Activated T-helper 9 cell treated with anti-CD3 and anti-CD28 coated beads, Interleukin-2, amount 50 U/mL, for 16 hours (primary cell): Measurements from ENCODE around the gene ANKRD37.

Source experiments
- DNase-seq: peaks from one replicate; pipeline ENCODE4 v3.0.0-alpha.2; 2020; ENCODE audit warnings: low read depth

The ANKRD37 gene

DNA sequence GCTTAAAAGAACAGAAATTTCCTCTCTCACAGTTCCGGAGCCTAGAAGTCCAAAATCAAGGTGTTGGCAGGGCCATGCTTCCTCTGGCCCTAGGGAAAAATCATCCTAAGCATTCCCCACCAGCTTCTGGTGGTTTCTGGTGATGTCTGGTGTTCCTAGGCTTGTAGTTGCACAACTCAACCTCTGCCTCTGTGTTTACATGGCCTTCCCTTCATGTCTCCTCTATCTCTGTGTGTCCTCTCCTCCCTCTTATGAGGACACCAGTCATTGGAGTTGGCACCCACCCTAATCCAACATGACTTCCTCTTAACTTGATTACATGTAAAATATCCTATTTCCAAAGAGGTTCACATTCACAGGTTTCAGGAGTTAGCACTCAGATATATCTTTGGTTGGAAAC is 16.3 kb upstream of the ANKRD37 start:
- DNase-seq = no peak

DNA sequence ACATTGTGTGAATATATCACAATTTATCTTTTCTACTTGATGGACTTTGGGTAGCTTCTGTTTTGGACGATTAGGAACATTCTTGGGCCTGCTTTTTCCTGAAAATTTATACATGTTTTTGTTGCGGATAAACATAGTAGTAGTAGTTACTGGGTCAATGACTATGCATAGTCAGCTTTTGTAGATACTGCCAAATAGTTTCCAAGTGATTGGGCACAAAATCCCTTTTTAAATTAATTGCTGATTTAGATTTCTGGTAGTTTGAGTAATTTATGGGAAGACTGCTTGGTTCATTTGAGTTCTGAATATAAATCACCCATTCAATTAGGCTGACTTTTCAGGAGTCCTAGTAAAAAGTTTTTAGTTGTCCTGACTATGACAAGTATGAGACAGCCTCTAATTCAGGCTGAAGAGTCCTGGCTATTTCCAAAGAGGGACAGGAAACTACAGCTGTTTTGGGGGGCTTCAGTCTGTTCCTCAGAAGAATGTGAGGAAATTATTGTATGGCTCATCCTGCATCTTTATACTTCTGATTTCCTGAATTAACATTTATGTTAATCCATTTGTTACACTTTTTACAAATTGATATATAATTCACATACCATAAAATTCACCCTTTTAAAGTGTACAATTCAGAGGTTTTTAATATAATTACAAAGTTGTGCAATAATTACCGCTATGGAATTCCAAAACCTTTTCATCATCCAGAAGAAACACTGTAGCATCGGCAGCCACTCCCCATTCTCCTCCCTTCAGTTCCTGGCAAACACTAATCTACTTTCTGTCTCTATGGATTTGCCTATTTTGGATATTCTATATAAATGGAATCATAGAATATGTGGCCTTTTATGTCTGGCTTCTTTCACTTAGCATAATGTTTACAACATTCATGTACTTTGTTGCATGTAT is 15.1 kb upstream of the ANKRD37 start:
- no peak for DNase-seq

DNA sequence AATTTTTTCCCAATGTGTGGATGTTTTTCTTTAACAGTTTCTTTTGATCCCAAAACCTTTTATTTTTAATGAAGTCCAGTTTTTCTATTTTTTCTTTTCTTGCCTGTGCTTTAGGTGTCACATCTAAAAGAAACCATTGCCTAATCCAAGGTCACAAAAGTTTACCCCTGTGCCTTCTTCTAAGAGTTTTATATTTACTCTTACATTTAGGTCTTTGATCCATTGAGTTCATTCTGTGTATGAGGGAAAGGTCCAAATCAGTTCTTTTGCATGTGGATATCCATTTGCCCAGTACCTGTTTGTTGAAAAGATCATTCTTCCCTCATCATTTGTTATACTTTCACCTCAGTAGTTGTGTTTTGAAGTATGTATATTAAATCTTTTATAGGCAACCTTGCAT is 13.9 kb upstream of the ANKRD37 start:
- DNase-seq = no peak

DNA sequence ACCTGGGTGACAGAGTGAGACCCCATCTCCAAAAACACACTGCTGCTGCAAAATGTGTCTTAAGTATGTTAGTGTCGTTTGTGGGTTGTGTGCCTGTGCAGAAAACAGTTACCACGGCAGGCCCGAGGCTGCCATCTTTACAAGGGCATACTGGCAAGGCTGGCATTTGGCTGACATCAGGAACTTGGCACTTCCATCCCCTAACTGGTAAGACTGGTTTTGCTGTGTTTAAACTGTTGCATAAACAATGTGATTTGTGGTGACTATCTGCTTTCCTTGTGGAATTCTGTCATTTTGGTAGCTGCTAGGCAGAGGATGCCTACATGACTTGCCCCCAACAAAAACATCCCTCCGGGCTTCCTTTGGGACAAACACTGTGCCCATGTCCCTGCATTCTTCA is 13.2 kb upstream of the ANKRD37 start:
- no peak for DNase-seq

DNA sequence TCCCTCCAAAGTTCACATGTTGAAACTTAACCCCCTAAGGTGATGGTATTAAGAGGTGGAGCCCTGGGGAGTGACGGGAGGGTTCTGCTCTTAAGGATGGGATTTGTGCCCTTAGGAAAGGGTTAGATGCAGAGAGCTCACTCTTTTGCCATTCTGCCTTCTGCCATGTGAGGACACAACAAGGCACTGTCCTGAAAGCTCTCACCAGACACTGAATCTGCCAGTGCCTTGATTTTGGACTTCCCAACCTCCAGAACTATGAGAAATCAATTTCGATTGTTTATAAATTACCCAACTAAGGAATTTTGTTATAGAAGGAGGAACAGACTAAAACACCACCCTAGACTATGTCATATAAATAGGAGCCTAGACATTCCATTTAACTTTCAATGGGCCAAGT is 12.6 kb upstream of the ANKRD37 start:
- no peak for DNase-seq

DNA sequence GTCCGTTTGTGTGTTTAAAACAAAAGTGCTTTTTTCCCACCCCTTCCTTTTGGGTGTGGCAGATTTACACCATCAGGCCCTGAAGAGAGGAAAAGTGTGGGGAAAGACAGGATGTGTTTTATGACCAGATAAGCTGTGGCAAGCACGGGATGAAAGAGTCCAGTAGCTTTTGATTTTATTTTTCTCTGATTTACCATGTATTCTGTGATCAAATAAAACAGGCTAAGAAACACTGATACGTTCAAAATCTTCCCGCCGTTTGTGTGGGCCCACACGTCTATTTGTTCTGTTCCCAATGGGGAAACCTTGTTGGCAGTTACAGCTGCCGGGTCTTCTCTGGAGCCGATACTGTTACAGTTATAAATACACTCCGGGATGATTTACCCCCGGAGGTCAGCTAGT is 11.7 kb upstream of the ANKRD37 start:
- no peak for DNase-seq

DNA sequence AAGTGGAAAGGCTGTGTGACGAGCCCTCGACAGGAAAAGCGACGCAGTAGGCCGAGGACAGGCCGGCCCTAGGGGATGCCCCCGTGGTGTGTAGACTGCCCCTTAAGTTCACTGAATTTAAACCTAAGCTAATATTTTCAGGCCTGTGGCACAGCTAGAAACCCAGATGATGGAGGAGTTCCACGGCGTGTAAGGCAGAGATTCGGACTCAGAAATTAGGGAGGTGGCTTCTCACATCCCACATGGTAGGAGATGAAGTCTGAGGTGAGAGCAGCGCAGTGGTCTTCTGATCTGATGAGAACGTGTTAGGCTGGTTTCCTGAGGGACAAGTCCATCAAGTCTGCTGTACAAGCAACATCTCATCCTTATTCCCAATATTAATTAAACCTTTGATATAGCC is 8.7 kb upstream of the ANKRD37 start:
- DNase-seq = no peak

DNA sequence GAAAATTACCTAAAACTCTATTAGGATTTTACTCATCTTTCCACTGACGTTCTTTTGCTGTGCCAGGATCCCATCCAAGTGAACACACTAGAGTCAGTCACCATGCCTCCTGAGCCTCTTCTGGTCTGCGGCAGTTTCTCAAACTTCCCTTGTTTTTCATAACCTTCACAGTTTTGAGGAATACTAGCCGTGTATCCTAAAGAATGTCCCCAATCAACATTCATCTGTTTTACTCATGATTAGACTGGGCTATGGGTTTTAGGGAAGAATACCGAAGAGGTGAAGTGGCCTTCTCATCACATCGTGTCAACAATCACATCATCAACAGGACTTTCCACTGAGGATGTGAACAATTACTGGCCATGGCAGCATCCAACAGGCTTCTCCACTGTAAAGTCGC is 5.7 kb upstream of the ANKRD37 start:
- DNase-seq = no peak

DNA sequence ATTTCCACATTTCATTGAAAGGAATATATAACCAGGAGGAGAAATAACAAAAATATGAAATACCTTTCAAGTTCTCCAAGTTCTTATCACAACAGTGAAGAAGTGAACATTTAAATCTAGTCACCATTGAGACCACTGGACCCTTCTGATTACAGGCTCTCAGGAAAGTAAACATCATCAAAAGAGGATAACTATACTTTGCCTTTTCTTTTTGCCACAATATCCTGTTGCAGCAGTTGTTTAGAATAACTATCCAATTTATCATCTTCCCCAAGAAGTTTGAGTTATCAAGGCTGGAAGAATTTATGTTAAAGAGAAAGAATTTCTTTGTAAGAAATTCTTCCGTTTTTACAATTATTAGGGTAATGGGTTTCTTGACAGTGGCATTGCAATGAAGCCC is 4.5 kb upstream of the ANKRD37 start:
- DNase-seq = no peak

DNA sequence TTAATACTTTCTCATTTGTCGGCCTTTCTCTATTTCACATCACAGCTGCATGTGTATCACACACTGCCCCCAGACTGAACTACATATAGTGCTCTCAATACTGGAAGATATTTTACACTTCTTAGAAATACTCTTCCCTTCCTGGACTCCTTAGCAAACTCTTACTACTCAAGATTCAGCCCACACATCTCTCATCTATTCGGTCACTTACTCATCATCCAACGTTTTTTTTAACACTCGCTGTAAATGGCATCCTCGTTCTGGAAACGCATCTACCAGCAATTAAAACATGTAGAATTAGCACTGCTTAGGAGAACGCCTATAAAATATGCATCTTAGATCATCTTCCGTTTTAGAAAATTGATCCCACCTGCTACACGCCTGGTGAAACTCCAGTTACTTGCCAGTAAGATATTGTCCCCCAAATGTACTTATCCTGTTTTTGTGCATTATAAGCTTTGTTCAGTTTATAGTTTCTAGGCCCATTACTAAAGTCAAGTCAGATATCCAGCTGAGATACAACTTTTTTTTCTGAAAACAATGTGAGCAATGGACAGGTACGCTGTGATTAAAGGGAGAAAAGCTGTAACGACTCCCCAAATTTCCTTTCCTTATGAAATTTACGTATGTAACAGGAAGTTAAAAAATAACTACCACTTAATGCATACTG is 1.9 kb upstream of the ANKRD37 start:
- no peak for DNase-seq

DNA sequence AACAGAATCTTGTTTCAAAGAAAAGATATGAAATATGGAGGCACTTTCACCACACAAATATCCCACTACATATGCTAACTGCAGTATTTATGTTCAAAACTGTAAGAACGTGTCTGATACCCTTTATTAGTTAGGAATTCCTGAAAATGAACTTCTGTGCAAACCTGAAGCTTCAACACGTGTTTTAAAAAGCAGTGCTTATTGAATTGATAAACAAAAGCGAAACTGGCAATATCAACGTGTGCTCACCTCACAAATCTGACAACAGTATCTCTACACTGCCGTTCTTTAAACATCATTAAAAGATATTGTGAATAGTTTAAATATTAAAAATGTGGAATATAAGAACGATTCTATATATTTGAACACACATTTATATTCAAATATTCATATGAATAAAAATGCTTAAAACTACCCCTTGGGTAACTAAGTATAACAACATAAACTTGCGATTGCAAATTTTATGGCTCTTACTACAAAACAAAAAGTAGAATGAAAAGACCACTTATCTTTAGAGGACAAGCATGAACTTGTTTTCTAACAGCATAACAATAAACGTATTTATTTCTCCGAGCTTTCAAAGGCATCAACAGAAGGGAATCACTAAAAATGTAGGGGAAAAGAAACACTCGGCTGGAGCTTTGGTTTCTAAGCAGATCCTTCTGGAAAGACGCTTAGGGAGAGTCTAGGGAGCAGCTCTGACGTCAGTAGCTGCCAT is 1.2 kb upstream of the ANKRD37 start, which contains the start of gene LRP2BP:
LRP2BP (minus strand) TSS at position 687 of the 718 bp plus-strand sequence. CDS start 17,738 bp downstream, outside the sequence.
- no peak for DNase-seq

DNA sequence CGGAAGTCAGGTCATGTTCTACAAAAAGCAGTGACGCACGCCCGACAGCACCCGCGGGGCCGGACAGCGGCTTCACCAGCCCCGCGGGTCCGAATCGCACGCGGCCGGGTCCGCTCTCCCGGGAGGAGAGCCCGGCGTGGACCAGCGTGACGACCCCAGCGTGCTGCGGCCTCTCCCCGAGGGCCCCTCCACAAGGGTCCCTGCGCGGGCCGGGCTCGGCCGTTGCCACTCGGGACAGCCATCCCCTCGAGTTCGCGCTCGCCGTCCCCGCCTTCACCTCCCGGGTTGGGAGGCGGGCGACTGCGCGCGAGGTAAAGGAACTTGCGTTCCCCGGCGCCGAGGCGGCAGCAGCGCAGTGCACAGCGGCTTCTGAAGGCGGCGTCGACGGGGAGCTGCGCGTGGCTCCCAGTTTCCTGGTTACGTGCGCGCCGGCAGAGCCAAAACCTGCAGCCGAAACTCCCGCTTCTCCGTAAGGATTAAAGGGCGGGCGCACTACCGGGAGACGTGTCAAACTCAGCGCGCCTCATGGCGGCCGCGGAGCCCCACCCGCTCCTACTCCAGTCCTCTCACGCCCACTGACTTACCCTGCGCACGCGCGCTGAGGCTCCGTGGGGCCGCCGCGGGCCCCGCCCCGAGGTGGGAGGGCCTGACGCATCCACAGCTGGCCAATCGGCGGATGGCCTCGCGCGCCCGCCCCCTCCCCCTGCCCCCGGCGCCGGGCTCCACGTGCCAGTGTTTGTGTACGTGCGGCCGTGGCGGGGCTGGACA is 501 bp upstream of the ANKRD37 start:
- peak; percentile 96 for DNase-seq

DNA sequence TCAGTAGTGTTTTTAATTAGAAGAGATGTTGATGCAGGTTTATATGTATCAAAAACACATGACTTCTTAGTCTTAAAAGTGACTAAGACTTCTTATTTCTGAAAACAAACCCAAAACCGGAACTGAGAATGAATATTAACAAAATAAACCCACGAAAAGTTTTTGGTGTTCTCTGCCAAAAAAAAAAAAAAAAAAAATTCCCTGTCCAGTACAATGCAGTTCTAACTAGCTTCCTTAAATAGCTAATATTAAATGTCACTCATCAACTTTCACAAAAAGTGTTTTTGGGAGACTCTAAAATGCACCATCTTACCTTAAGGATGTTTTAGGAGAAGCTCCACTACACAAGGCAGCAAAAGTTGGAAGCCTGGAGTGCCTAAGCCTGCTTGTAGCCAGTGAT is 2.0 kb downstream of the ANKRD37 start:
- no peak for DNase-seq

DNA sequence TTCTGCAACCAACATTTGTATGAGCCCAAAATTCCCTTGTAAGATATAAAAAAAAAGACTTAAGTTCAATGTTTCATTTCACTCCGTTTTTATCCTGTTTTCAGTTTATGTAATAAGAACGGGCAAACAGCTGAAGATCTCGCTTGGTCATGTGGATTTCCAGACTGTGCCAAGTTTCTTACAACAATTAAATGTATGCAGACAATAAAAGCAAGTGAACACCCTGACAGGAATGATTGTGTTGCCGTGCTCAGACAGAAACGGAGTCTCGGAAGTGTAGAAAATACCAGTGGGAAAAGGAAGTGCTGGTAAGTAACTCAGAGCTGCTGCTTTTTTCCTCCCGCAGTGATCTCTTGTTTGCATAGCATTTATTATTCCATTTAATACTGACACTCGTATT is 2.8 kb downstream of the ANKRD37 start:
- no peak for DNase-seq

DNA sequence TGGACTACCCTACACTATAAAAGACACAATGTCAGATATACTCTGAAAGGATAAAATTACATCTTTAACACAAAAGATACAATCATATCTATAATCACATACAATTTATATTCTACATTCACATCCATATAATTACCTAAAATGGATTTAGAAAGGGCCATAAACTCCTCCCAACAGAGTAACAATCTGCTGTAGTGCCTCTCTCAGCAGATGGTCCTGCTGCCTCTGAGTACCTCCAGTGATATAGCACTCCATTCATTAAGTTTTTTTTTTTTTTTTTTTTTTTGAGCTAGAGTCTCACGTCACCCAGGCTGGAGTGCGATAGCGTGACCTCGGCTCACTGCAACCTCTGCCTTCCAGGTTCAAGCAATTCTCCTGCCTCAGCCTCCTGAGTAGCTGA is 7.4 kb downstream of the ANKRD37 start:
- DNase-seq = no peak

DNA sequence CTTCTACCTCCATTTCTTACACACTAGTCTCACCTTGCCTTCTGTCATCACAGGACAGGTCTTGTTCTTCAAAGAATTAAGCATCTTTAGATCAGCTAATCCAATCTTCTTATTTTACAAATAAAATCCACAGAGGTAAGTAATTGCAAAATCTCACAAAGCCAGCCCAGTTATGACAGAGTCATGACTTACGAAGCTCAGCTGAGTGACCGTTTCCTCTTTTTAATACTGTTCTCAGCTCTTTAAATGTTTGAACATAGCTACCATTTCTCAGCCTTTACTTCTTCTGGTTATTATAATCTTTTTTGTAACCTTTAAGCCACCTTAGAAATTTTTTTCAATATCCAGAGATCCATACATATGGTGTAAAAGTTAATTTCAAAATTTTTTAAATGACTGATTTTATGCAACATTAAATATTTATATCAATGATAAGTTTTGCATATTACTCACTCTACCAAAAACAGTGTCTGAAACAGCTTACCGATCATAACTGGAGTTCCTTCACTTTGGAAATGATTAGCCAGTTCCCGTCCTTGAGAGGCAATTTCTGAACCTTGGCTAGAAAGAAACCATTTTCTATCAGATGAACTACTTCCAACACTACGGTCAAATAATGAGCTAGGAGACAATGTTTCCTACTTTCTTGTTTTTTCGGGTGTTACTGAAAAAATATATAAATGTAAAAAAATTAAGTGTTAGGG is 8.8 kb downstream of the ANKRD37 start:
- no peak for DNase-seq

DNA sequence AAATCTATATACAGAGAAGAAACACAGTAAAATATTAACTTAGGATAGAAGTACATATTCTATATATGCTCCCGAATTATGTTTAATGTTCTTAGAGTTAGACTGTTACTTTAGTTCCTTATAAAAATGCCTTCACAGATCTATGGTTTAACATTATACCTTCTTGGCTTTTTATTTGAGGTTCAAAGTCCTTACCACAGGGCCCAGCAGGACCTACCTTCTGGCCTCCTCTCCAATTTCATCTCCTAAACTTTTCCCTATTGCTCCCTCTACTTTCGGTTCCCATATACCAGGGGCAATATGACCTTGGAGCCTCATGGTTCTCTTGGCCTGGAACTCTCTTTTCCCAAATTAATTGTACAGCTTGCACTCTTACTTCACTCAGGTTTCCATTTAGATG is 11.8 kb downstream of the ANKRD37 start:
- DNase-seq = no peak

DNA sequence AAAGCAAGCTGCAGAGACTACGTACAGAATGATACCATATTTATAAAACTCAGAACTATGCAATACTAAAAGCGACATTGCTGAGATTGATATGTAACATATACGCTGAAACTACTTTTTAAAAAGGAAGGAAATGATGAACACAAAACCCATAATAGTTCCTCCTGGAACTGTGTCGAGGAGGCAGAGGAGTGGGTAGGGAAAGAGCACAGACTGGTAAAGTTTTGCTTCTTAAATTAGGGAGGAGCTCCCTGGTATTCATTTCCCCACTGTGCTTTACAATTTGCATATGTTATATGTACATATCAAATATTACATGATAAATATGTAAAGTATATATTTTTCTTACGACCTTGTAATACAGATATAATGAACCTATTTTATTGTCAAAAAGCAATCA is 15.2 kb downstream of the ANKRD37 start:
- DNase-seq = no peak

DNA sequence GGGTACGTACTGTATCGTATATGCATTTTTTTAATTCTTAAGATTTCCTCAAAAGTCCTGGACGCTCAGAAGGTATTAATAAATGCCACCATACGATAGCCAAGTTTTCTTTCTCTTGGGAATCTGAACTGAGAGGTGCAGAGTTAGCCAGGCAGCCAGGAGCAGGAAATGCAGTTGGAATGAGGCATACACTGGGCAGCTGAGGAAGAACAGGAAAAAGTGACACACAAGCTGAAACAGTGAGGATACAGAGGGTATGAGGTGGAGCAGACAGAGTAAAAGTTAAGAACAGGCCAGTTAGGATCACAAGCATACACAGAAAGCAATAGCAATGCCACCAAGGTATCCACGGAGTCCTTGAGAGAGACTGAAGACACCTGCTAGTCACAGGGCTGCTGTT is 15.8 kb downstream of the ANKRD37 start:
- DNase-seq = no peak

DNA sequence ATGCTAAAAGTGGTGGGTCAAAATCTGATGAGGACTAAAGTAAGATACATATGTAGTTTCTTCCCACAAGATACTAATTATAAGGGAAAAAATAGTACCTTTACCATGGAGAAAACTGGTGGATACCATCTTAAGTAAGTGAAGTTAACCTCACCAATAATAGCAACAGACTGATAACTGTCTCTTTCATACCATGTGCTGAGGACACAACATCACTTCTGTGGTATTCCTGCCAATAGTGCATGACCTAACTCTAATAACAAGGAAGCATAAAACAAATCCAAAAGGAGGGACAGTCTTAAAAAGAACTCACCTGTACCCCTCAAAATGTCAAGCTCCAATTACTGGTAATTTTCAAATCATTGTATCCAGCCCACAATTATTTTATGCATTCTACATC is 20.3 kb downstream of the ANKRD37 start:
- DNase-seq = no peak

DNA sequence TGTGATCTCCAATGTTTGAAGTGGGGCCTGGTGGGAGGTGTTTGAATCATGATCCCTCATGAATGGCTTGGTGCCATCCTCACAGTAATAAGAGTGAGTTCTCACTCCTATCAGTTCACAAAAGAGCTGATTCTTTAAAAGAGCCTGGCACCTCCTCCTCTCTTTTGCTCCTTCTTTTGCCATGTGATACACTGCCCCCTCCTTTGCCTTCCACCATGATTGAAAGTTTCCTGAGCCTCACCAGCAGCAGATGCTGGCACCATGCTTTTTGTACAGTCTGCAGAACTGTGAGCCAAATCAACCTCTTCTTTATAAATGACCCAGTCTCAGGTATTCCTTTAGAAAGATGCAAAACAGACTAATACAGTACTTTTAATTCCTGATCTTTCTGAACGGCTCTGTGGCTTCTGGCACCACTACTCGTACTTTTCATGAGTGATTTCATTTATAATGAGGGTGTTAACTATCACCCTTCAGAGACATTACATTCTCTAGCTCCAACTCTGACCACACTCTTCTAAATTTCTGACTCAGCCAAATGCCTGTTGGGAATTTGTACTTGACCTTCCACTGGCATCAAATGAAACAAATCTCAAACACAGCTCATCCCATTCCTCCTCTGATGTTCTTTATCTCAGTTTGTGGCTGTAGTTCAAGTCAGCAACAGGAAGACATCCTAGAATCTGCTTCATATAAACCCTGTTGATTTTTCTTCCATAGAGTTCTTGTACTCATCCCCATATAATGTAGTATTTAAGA is 24.9 kb downstream of the ANKRD37 start:
- no peak for DNase-seq
